Measurements from ENCODE around the gene SYCE3. TPM values are rescaled to one million over a fixed set of nuclear protein-coding genes. Genes with fewer than 3 reads are reported as not detected.

SYCE3 gene
- total RNA-seq, 1 experiment from 2014 or later: not detected

- no peaks in the 10 kb centered on the region for H3K4me1 ChIP-seq (ENCODE audit: insufficient read depth, low read length, poor library complexity, severe bottlenecking)
- ChIA-PET CTCF (no interaction called here), POLR2A (ENCODE audit: low non-redundant PET) (no interaction called here)
- H3K27me3 ChIP-seq (replicated peaks; ENCODE audit: insufficient read depth, low read depth, low read length, poor library complexity): no peaks in the 10 kb centered on the region
- no peak for TF ChIP-seq EZH2 (IDR thresholded peaks at IDR 0.05; ENCODE audit: borderline replicate concordance, low read depth, low read length, poor library complexity, severe bottlenecking)
- TF ChIP-seq, protein P1, sequence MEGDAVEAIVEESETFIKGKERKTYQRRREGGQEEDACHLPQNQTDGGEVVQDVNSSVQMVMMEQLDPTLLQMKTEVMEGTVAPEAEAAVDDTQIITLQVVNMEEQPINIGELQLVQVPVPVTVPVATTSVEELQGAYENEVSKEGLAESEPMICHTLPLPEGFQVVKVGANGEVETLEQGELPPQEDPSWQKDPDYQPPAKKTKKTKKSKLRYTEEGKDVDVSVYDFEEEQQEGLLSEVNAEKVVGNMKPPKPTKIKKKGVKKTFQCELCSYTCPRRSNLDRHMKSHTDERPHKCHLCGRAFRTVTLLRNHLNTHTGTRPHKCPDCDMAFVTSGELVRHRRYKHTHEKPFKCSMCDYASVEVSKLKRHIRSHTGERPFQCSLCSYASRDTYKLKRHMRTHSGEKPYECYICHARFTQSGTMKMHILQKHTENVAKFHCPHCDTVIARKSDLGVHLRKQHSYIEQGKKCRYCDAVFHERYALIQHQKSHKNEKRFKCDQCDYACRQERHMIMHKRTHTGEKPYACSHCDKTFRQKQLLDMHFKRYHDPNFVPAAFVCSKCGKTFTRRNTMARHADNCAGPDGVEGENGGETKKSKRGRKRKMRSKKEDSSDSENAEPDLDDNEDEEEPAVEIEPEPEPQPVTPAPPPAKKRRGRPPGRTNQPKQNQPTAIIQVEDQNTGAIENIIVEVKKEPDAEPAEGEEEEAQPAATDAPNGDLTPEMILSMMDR (conservative IDR thresholded peaks at IDR 0.05; ENCODE audit: low read depth, low read length): peak; percentile 50
- H3K4me3 ChIP-seq (ENCODE audit: low read depth, low read length, poor library complexity, severe bottlenecking): no peak overlapping the region
- DNase-seq (ENCODE audit: low spot score): peak; percentile 44
- H3K9me3 ChIP-seq (ENCODE audit: low read depth, low read length, poor library complexity, severe bottlenecking): no peaks in the 10 kb centered on the region
- peaks cover 4% of the 10 kb centered on the region for H3K36me3 ChIP-seq (ENCODE audit: insufficient read depth, low read length, poor library complexity, severe bottlenecking)
- BruUV-seq (replicated peaks): no TSS peak
- no peak overlapping the region for H3K27ac ChIP-seq (ENCODE audit: low read depth, low read length, poor library complexity, severe bottlenecking)
- intact Hi-C loops (cut with micrococcal nuclease; ENCODE audit: unreplicated experiment): loop anchor here (1.0 kb wide), 1 partner anchor 44 kb away; no protein-coding TSS in a partner anchor
Measured at GRCh38 chr22:50576070-50576469, 13.4 kb upstream of the SYCE3 start.

DNA sequence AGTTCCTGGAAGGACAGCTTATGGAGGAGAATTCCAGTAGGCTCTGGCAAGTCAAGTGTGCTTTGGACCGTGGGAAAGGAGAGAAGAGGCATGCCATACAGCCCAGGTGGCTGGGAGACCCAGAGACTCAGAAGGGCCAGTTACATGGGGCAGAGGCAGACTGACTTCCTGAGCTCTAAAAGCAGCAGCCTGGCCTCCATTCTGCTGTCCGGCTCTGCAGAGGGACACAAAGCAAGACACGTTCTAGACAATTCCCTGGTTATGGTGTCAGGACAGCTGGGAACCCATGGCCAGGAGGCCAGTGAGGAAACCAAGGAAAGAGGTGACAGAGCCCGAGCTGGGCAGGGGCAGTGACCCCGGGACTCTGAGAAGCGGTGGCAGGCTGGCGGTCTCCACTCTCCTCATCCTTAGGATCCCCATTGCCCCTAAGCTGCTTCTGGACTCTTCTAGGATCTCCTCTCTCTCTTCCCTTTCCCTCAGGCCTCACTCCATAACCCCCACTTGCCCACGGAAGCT lies 12.8 kb upstream of the SYCE3 start:
- ChIA-PET POLR2A (ENCODE audit: low non-redundant PET) (interaction anchor here (0.5 kb wide), 1 partner anchor 263 kb away, joined by 3 read pairs; no protein-coding TSS in a partner anchor), CTCF (no interaction called here)
- Histone ChIP-seq H3K27me3 (replicated peaks; ENCODE audit: insufficient read depth, low read depth, low read length, poor library complexity) (no peaks in the 10 kb centered on the region), H3K4me3 (ENCODE audit: low read depth, low read length, poor library complexity, severe bottlenecking) (no peak overlapping the region), H3K36me3 (ENCODE audit: insufficient read depth, low read length, poor library complexity, severe bottlenecking) (peaks cover 10% of the 10 kb centered on the region), H3K4me1 (ENCODE audit: insufficient read depth, low read length, poor library complexity, severe bottlenecking) (no peaks in the 10 kb centered on the region), H3K27ac (ENCODE audit: low read depth, low read length, poor library complexity, severe bottlenecking) (no peak overlapping the region), H3K9me3 (ENCODE audit: low read depth, low read length, poor library complexity, severe bottlenecking) (no peaks in the 10 kb centered on the region)
- DNase-seq (ENCODE audit: low spot score): no peak
- no TSS peak for BruUV-seq (replicated peaks)
- no peak for TF ChIP-seq EZH2 (IDR thresholded peaks at IDR 0.05; ENCODE audit: borderline replicate concordance, low read depth, low read length, poor library complexity, severe bottlenecking)
- TF ChIP-seq, protein P1 (conservative IDR thresholded peaks at IDR 0.05; ENCODE audit: low read depth, low read length): no peak
- intact Hi-C loops (cut with micrococcal nuclease; ENCODE audit: unreplicated experiment): no loop called here

GRCh38 chr22:50574383-50574755 lies 11.7 kb upstream of the SYCE3 start:
- Histone ChIP-seq H3K4me3 (ENCODE audit: low read depth, low read length, poor library complexity, severe bottlenecking) (no peak overlapping the region), H3K9me3 (ENCODE audit: low read depth, low read length, poor library complexity, severe bottlenecking) (no peaks in the 10 kb centered on the region), H3K27ac (ENCODE audit: low read depth, low read length, poor library complexity, severe bottlenecking) (no peak overlapping the region), H3K36me3 (ENCODE audit: insufficient read depth, low read length, poor library complexity, severe bottlenecking) (peaks cover 12% of the 10 kb centered on the region), H3K27me3 (replicated peaks; ENCODE audit: insufficient read depth, low read depth, low read length, poor library complexity) (no peaks in the 10 kb centered on the region), H3K4me1 (ENCODE audit: insufficient read depth, low read length, poor library complexity, severe bottlenecking) (no peaks in the 10 kb centered on the region)
- intact Hi-C loops (cut with micrococcal nuclease; ENCODE audit: unreplicated experiment): no loop called here
- no peak for DNase-seq (ENCODE audit: low spot score)
- CTCF ChIA-PET: no interaction called here
- POLR2A ChIA-PET (ENCODE audit: low non-redundant PET): interaction anchor here (0.6 kb wide), 1 partner anchor 275 kb away, joined by 8 read pairs; no protein-coding TSS in a partner anchor
- TF ChIP-seq, protein P1 (conservative IDR thresholded peaks at IDR 0.05; ENCODE audit: low read depth, low read length): no peak
- no peak for TF ChIP-seq EZH2 (IDR thresholded peaks at IDR 0.05; ENCODE audit: borderline replicate concordance, low read depth, low read length, poor library complexity, severe bottlenecking)
- no TSS peak for BruUV-seq (replicated peaks)
